Loucy (cell line): ENCODE data around the gene COL4A3.

Source experiments
- H2AFZ ChIP-seq: fragments of 200-600 bp; sonication (generic); 2 replicates; pipeline ENCODE4 v1.6.0; 2016; ENCODE audit warnings: antibody characterized with exemption, mild to moderate bottlenecking, low read length, moderate library complexity
- H3F3A ChIP-seq: fragments of 200-600 bp; 2 replicates; pipeline ENCODE4 v1.6.0; 2016; ENCODE audit warnings: antibody characterized with exemption, low read depth, mild to moderate bottlenecking
- H3K27me3 ChIP-seq: fragments of 200-600 bp; sonication (generic); 2 replicates; pipeline ENCODE4 v1.6.1; 2014; ENCODE audit warnings: low read length, mild to moderate bottlenecking; ENCODE audit not compliant: insufficient read depth, poor library complexity, severe bottlenecking
- H3K36me3 ChIP-seq: fragments of 200-600 bp; sonication (generic); 2 replicates; pipeline ENCODE4 v1.6.1; 2016; ENCODE audit warnings: low read length; ENCODE audit not compliant: insufficient read depth
- H3K4me1 ChIP-seq: fragments of 200-600 bp; sonication (generic); 2 replicates; pipeline ENCODE4 v1.5.1; 2014; ENCODE audit warnings: low read length, mild to moderate bottlenecking; ENCODE audit not compliant: insufficient read depth, poor library complexity, severe bottlenecking
- H3K4me2 ChIP-seq: fragments of 200-600 bp; sonication (generic); 2 replicates; pipeline ENCODE4 v1.6.0; 2014; ENCODE audit warnings: antibody characterized with exemption, low read length, low read depth, mild to moderate bottlenecking; ENCODE audit not compliant: poor library complexity, severe bottlenecking
- H3K4me3 ChIP-seq: fragments of 200-600 bp; sonication (generic); 2 replicates; pipeline ENCODE4 v1.5.1; 2014; ENCODE audit warnings: low read length, mild to moderate bottlenecking, mixed read lengths; ENCODE audit not compliant: poor library complexity, severe bottlenecking
- H3K79me2 ChIP-seq: fragments of 200-600 bp; sonication (generic); 2 replicates; pipeline ENCODE4 v1.6.1; 2014; ENCODE audit warnings: low read length; ENCODE audit not compliant: insufficient read depth
- H3K9ac ChIP-seq: fragments of 200-600 bp; sonication (generic); 2 replicates; pipeline ENCODE4 v1.6.0; 2014; ENCODE audit warnings: mild to moderate bottlenecking, low read depth, low read length, moderate library complexity; ENCODE audit not compliant: poor library complexity, severe bottlenecking
- H3K9me2 ChIP-seq: fragments of 200-600 bp; sonication (generic); replicated peaks from 2 replicates; pipeline ENCODE4 v1.6.1; 2016; ENCODE audit warnings: low read depth, low read length, mixed read lengths
- H3K9me3 ChIP-seq: fragments of 200-600 bp; sonication (generic); 2 replicates; pipeline ENCODE4 v1.6.1; 2014; ENCODE audit warnings: mild to moderate bottlenecking, antibody characterized with exemption, low read length, low read depth; ENCODE audit not compliant: insufficient read depth
- H4K20me1 ChIP-seq: fragments of 200-600 bp; sonication (generic); 2 replicates; pipeline ENCODE4 v1.6.0; 2014; ENCODE audit warnings: antibody characterized with exemption, low read length, mild to moderate bottlenecking; ENCODE audit not compliant: insufficient read depth, poor library complexity, severe bottlenecking
- EZH2phosphoT487 ChIP-seq: fragments of 200-600 bp; IDR thresholded peaks from 2 replicates; pipeline ENCODE4 v1.6.1; 2018; ENCODE audit warnings: antibody characterized with exemption, mild to moderate bottlenecking, moderate library complexity, borderline replicate concordance
- TF ChIP-seq, protein P1 (sequence below): fragments of 200-600 bp; sonication (generic); conservative IDR thresholded peaks from 2 replicates; pipeline ENCODE4 v1.5.1; 2014; ENCODE audit warnings: mild to moderate bottlenecking, antibody characterized with exemption, low read length

The COL4A3 gene

DNA sequence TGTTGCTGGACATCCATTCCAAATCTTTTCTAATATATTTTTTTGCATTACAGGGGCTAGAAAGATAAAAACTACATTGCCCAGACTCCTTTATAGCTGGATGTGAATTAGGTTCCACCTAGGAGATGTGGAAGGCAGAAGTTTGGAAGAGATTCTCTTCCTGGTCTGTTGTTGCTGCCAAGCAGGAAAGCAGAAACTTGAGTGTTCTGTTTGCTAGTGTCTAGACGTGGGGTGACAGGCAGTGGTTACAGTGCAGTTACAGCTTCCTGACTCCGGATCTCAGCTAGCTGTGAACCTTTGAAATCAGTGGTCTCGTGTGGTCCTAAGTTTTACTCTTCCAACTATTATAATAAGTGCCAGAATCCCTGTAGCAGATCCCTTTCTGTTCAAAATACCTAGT lies 46.6 kb upstream of the COL4A3 start:
- Histone ChIP-seq H3K79me2 (no peaks in the 10 kb centered on the region), H3K4me1 (peaks cover 17% of the 10 kb centered on the region), H3F3A (no peaks in the 10 kb centered on the region), H3K4me3 (peak overlapping the region; percentile 37), H3K9ac (peak overlapping the region; percentile 51), H3K9me2 (no peaks in the 10 kb centered on the region), H4K20me1 (no peaks in the 10 kb centered on the region), H3K4me2 (peak overlapping the region; percentile 63), H3K36me3 (no peaks in the 10 kb centered on the region), H2AFZ (peak overlapping the region; percentile 78), H3K9me3 (no peaks in the 10 kb centered on the region), H3K27me3 (no peaks in the 10 kb centered on the region)
- TF ChIP-seq, protein P1, sequence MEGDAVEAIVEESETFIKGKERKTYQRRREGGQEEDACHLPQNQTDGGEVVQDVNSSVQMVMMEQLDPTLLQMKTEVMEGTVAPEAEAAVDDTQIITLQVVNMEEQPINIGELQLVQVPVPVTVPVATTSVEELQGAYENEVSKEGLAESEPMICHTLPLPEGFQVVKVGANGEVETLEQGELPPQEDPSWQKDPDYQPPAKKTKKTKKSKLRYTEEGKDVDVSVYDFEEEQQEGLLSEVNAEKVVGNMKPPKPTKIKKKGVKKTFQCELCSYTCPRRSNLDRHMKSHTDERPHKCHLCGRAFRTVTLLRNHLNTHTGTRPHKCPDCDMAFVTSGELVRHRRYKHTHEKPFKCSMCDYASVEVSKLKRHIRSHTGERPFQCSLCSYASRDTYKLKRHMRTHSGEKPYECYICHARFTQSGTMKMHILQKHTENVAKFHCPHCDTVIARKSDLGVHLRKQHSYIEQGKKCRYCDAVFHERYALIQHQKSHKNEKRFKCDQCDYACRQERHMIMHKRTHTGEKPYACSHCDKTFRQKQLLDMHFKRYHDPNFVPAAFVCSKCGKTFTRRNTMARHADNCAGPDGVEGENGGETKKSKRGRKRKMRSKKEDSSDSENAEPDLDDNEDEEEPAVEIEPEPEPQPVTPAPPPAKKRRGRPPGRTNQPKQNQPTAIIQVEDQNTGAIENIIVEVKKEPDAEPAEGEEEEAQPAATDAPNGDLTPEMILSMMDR = no peak
- TF ChIP-seq EZH2phosphoT487 = no peak

- Histone ChIP-seq H3K79me2 (no peaks in the 10 kb centered on the region), H3K4me3 (peak overlapping the region; percentile 37), H3K4me1 (peaks cover 17% of the 10 kb centered on the region), H4K20me1 (no peaks in the 10 kb centered on the region), H3K36me3 (no peaks in the 10 kb centered on the region), H2AFZ (peak overlapping the region; percentile 78), H3K9me3 (no peaks in the 10 kb centered on the region), H3K27me3 (no peaks in the 10 kb centered on the region), H3K9me2 (no peaks in the 10 kb centered on the region), H3F3A (no peaks in the 10 kb centered on the region), H3K4me2 (peak overlapping the region; percentile 63), H3K9ac (peak overlapping the region; percentile 28)
- TF ChIP-seq, protein P1 = no peak
- TF ChIP-seq EZH2phosphoT487 = no peak
Measured at GRCh38 chr2:227118353-227118752, 46.1 kb upstream of the COL4A3 start.

- TF ChIP-seq, protein P1 = no peak
- TF ChIP-seq EZH2phosphoT487 = no peak
- Histone ChIP-seq H3F3A (no peaks in the 10 kb centered on the region), H3K9me2 (no peaks in the 10 kb centered on the region), H3K4me3 (no peak overlapping the region), H4K20me1 (no peaks in the 10 kb centered on the region), H3K4me2 (no peak overlapping the region), H3K4me1 (no peaks in the 10 kb centered on the region), H2AFZ (no peak overlapping the region), H3K36me3 (no peaks in the 10 kb centered on the region), H3K27me3 (no peaks in the 10 kb centered on the region), H3K79me2 (no peaks in the 10 kb centered on the region), H3K9ac (no peak overlapping the region), H3K9me3 (no peaks in the 10 kb centered on the region)
Measured at GRCh38 chr2:227123697-227124096, 40.7 kb upstream of the COL4A3 start.
